Ovary (tissue), 9 donors: Measurements from ENCODE around the gene MEOX2. TPM values are rescaled to one million over a fixed set of nuclear protein-coding genes. Genes with fewer than 3 reads are reported as not detected.

Source experiments
- DNase-seq, 5 donors: peaks; one replicate each; pipeline ENCODE4 v3.0.0-alpha.2; 2019 to 2020
- H3K27ac ChIP-seq, 2 donors: fragments of 200-600 bp; one replicate each; pipeline versions ENCODE4 v1.5.1 to v1.8.0; 2019 to 2022
- H3K27me3 ChIP-seq: fragments of 200-600 bp; one replicate; pipeline ENCODE4 v1.8.0; 2022
- H3K36me3 ChIP-seq: fragments of 200-600 bp; sonication (generic); one replicate; pipeline ENCODE4 v1.5.1; 2019
- H3K4me1 ChIP-seq: one replicate; pipeline ENCODE4 v1.8.1; 2013; ENCODE audit warnings: mild to moderate bottlenecking, moderate library complexity; ENCODE audit not compliant: insufficient read depth
- H3K4me3 ChIP-seq: fragments of 200-600 bp; sonication (generic); one replicate; pipeline ENCODE4 v1.5.1; 2017
- H3K9me3 ChIP-seq, 2 donors: fragments of 200-600 bp in 1 of 2; sonication (generic) in 1 of 2; one replicate each; pipeline versions ENCODE4 v1.5.1 to v1.8.1; 2013 to 2019; ENCODE audit warnings: mild to moderate bottlenecking in 1 of 2, moderate library complexity in 1 of 2
- EP300 ChIP-seq: sonication (generic); formaldehyde crosslinking; IDR thresholded peaks from one replicate; pipeline ENCODE4 v1.6.1; 2017; ENCODE audit warnings: antibody characterized with exemption
- POLR2A ChIP-seq: fragments of 450-650 bp; IDR thresholded peaks from one replicate; pipeline ENCODE4 v1.6.1; 2017; ENCODE audit warnings: antibody characterized with exemption, mild to moderate bottlenecking, moderate library complexity
- WGBS, 3 donors: extraction: QIAGEN DNeasy Blood & Tissue Kit in 1 of 3; methylation state at CpG; one replicate each; pipeline versions ENCODE4 v1.1.5 to v1.1.7; 2013 to 2017; 5-methylcytosine and 5-hydroxymethylcytosine counted together
- intact Hi-C, 4 donors: fragments of 100-400 bp; cut with DNase I; formaldehyde crosslinking; loops; one replicate each; pipeline versions ENCODE4 v1.11.0 to v1.15.1; 2022 to 2023
- polyA plus RNA-seq, 2 donors: library from polyadenylated mRNA; stranded (reverse); fragments of 200-250 nt in 1 of 2; fragments of 350-450 nt in 1 of 2; fragmentation: Illumina TruSeq in 1 of 2; extraction: RNeasy Lipid Tissue Mini Kit (QIAGEN cat#74804) in 1 of 2; gene quantifications; one replicate each; pipeline ENCODE4 v1.2.3, GENCODE V29; 2013 to 2014
- total RNA-seq, 7 donors: library from RNA; depleted of rRNA in 2 of 7; stranded (reverse); fragments of >200 nt in 2 of 7; fragmentation: NEBNext Ultra II Directional in 3 of 7; extraction: Animal tissue kit (Norgen Biotek cat#: 25700) in 3 of 7; gene quantifications; one replicate each; pipeline versions ENCODE4 v1.1.0 to v1.2.4, GENCODE V29; 2016 to 2023
- TF ChIP-seq, protein P1 (sequence below), 3 donors: fragments of 450-650 bp in 2 of 3; fragments of 200-600 bp in 1 of 3; IDR thresholded peaks; one replicate each; pipeline versions ENCODE4 v1.5.1 to v1.8.0; 2016 to 2022; ENCODE audit warnings: antibody characterized with exemption in 3 of 3, mild to moderate bottlenecking in 1 of 3
- donor health status: DM: no; HTN: no; CAD: no; lungs with moderate emphysema.
- donor health status: DM: no; HTN: no; CAD: no.
- donor health status: Bipolar disorder and iron deficiency.
- donor health status: DM: yes; HTN: yes; CAD: no.
- donor health status: DM: no; HTN: no; CAD: no.
- donor health status: DM: yes; HTN: yes; CAD: no.

MEOX2 gene
- total and polyA plus RNA-seq, 9 donors, result 1.3 to 15.4 (median 1.6) TPM

GRCh38 chr7:15567036-15567435 lies 119.4 kb downstream of the MEOX2 start:
- TF ChIP-seq, protein P1, sequence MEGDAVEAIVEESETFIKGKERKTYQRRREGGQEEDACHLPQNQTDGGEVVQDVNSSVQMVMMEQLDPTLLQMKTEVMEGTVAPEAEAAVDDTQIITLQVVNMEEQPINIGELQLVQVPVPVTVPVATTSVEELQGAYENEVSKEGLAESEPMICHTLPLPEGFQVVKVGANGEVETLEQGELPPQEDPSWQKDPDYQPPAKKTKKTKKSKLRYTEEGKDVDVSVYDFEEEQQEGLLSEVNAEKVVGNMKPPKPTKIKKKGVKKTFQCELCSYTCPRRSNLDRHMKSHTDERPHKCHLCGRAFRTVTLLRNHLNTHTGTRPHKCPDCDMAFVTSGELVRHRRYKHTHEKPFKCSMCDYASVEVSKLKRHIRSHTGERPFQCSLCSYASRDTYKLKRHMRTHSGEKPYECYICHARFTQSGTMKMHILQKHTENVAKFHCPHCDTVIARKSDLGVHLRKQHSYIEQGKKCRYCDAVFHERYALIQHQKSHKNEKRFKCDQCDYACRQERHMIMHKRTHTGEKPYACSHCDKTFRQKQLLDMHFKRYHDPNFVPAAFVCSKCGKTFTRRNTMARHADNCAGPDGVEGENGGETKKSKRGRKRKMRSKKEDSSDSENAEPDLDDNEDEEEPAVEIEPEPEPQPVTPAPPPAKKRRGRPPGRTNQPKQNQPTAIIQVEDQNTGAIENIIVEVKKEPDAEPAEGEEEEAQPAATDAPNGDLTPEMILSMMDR (IDR thresholded peaks at IDR 0.05), result no peak
- TF ChIP-seq EP300 (no peak), POLR2A (no peak)
- no peaks in the 10 kb centered on the region for H3K9me3 ChIP-seq
- no peak overlapping the region for H3K27ac ChIP-seq
- H3K27me3 ChIP-seq, result no peaks in the 10 kb centered on the region
- H3K4me1 ChIP-seq, result no peaks in the 10 kb centered on the region
- DNase-seq, result no peak
- H3K4me3 ChIP-seq, result no peak overlapping the region
- intact Hi-C loops, result no loop called here
- WGBS, 3 donors, result 74 to 89% (median 87%) methylated on average over 3 of the region's 3 CpGs
- H3K36me3 ChIP-seq, result no peaks in the 10 kb centered on the region

DNA sequence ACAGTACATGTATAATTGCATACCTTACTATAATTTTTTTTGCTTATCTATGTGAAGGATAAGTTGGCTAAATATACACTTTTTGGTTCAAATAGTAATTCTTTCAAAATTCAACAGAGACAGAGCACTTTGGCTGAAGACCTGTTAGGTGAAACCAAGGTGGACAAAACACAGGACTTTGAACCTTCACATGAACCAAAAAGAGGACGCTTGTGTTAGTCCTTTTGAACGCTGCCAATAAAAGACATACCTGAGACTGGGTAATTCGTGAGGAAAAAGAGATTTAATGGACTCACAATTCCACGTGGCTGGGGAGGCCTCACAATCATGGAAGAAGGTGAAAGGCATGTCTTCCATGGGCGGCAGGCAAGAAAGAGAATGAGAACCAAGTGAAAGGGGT lies 120.0 kb downstream of the MEOX2 start:
- TF ChIP-seq POLR2A (no peak), EP300 (no peak)
- TF ChIP-seq, protein P1 (IDR thresholded peaks at IDR 0.05), result no peak
- Histone ChIP-seq H3K4me3 (no peak overlapping the region), H3K36me3 (no peaks in the 10 kb centered on the region), H3K4me1 (peaks cover 2% of the 10 kb centered on the region), H3K9me3 (no peaks in the 10 kb centered on the region), H3K27me3 (no peaks in the 10 kb centered on the region), H3K27ac (no peak overlapping the region)
- intact Hi-C loops, result no loop called here
- no peak for DNase-seq
- 88 to 92% (median 92%) methylated on average over 5 of the region's 5 CpGs for WGBS, 3 donors

GRCh38 chr7:15561835-15562234 lies 124.6 kb downstream of the MEOX2 start, which contains the start of gene AGMO:
Gene AGMO (minus strand): TSS chr7:15562015.
- H3K36me3 ChIP-seq, result no peaks in the 10 kb centered on the region
- H3K27me3 ChIP-seq, result no peaks in the 10 kb centered on the region
- intact Hi-C loops, result no loop called here
- DNase-seq, result peak; percentile 13 to 59 (median 34)
- no peak for TF ChIP-seq POLR2A
- TF ChIP-seq, protein P1 (IDR thresholded peaks at IDR 0.05), result no peak
- TF ChIP-seq EP300, result no peak
- no peaks in the 10 kb centered on the region for H3K9me3 ChIP-seq
- 59 to 65% (median 65%) methylated on average over 5 of the region's 5 CpGs for WGBS, 3 donors
- no peak within 1 kb of the TSS for H3K27ac ChIP-seq
- H3K4me1 ChIP-seq, result peaks cover 2% of the 10 kb centered on the region
- no peak within 1 kb of the TSS for H3K4me3 ChIP-seq

Other genes starting within 250 kb of the MEOX2 start
- gene AGMO, start 124.7 kb downstream of the MEOX2 start, total RNA-seq, result under 1 TPM in 3 of 7 donors, not detected in 4; 0.15 to 0.42 (median 0.33) TPM
- under 1 TPM; 0.27 to 0.44 TPM for gene AGMO, start 124.7 kb downstream of the MEOX2 start, polyA plus RNA-seq